ENCODE measurements around the gene ACTL10. TPM values are rescaled to one million over a fixed set of nuclear protein-coding genes. Genes with fewer than 3 reads are reported as not detected.

The ACTL10 gene
- total RNA-seq, 1 experiment from 2014 or later: not detected

DNA sequence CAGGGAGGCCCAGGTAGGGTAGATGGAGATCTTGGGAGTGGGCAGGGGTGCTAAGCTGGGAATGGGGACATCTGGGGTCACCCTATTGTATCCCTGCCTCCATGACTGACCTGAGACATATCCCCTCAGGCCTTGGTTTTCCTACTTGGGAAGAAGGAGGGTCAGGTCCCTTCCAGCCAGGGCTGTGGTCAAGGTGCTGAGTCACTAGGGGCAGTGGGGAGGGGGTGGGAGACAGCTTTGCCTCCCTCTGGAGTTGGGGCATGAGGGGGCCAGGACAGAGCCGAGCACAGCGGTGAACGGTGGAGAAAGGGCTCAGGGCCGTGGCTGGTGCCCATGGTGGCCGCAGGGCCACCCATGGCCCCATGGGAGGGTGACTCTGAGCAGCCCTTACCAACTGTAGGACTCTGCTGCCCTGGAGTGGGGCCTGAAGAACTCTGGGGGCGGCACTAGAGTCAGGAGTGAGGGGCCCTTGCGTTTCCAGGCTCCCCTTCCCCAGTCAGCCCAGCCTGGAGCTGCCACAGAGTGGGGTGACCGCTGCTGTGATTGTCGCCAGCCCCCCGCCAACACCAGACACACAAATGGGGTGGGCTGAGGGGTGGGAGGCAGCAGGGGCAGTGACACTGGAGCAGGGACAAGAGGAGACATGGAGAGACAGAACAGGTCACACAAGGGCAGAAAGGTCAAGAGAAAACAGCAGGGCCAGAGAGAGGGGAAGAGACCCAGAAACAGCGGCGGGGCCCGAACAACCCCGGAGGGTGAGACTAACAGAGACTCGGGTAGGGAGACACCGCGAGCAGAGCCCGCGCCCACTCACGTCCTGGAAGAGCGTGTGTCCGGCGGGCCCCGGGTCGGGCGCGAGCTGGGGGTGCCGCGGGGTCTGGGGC lies 6.9 kb downstream of the ACTL10 start:
- in situ Hi-C loops (cut with HindIII; ENCODE audit: low sequenced_read_pairs): no loop called here
- no peak for DNase-seq (ENCODE audit: low spot score)

GRCh38 chr20:33674294-33675135 lies 7.8 kb downstream of the ACTL10 start, which contains the start of gene NECAB3:
Gene NECAB3 (minus strand): TSS chr20:33674428. CDS start chr20:33674352, 76 bp downstream.
- DNase-seq (ENCODE audit: low spot score): peak; percentile 57
- in situ Hi-C loops (cut with HindIII; ENCODE audit: low sequenced_read_pairs): no loop called here

GRCh38 chr20:33675136-33675959 lies 8.6 kb downstream of the ACTL10 start:
- no peak for DNase-seq (ENCODE audit: low spot score)
- in situ Hi-C loops (cut with HindIII; ENCODE audit: low sequenced_read_pairs): no loop called here

DNA sequence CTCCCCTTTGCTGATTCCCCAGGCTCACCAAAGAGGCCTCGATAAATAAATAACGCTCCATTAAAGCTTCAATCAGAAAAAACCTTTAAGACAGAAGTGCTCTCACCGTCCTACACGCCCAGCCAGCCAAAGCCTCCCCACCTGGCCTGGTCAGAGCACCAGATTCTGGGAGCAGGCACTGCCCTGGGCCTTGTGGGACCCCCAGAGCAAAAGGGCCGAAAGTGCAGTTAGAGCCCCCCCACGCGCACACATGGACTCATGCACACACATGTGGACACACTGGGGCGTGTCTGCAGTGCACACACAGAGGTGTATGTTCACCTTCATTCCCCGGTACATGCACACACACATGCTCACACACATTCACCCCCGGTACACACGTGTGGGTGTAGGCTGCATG lies 9.4 kb downstream of the ACTL10 start:
- in situ Hi-C loops (cut with HindIII; ENCODE audit: low sequenced_read_pairs): no loop called here

GRCh38 chr20:33676652-33677645 lies 10.2 kb downstream of the ACTL10 start:
- in situ Hi-C loops (cut with HindIII; ENCODE audit: low sequenced_read_pairs): no loop called here
- DNase-seq (ENCODE audit: low spot score): no peak

More for the DNA sequence above, 9.4 kb downstream of the ACTL10 start:
- no peak for DNase-seq (ENCODE audit: low spot score)

DNA sequence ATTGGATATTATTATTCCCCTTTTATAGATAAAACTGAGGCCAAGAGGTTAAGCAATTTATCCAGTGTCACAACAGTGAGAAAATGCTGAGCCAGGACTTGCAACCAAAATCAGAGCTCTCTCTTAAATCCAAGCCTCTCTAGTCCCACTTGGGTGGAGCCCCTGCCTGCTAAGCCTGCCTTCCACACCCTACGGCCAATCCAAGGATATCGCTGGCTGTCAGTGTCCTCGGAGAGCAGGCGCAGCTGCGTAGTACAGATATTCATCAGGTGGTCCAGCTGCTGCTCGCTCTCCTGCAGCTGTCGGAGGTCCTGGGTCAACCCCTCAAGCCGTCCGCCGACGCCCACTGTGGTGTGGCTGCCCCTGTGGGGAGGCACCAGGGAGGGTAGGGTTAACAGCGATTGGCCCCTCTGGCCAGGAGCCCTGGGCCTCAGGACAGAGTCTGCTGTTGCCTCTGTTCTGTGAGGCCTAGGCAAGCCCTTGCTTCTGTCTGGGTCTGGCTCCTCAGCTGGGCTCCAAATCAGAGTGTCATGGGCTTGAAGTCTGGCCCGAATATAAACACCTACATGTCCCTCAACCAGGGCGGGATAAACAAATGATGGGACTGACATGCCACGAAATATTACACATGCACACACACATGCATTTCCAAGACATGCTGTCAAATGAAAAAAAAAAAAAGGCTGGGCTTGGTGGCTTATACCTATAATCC lies 11.4 kb downstream of the ACTL10 start:
- in situ Hi-C loops (cut with HindIII; ENCODE audit: low sequenced_read_pairs): no loop called here
- DNase-seq (ENCODE audit: low spot score): no peak

GRCh38 chr20:33679758-33680485 lies 13.2 kb downstream of the ACTL10 start:
- in situ Hi-C loops (cut with HindIII; ENCODE audit: low sequenced_read_pairs): no loop called here
- no peak for DNase-seq (ENCODE audit: low spot score)

DNA sequence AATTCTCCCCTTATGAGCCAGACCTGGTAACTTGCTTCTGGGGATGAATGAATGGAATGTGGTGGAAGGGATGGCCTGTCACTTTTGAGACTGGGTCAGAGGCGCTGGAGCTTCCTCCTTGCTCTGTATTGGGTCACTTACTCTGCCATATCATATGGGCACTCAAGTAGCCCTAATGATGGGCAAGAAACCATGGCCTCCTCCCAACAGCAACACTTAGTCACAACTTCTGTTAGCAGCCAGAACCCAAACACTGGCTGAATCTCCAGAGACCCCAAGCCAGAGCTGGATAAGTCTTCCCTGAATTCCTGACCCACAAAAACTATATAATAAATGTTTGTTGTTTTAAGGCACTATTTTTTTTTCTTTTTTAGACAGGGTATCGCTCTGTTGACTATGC lies 13.9 kb downstream of the ACTL10 start:
- DNase-seq (ENCODE audit: low spot score): no peak
- in situ Hi-C loops (cut with HindIII; ENCODE audit: low sequenced_read_pairs): no loop called here

DNA sequence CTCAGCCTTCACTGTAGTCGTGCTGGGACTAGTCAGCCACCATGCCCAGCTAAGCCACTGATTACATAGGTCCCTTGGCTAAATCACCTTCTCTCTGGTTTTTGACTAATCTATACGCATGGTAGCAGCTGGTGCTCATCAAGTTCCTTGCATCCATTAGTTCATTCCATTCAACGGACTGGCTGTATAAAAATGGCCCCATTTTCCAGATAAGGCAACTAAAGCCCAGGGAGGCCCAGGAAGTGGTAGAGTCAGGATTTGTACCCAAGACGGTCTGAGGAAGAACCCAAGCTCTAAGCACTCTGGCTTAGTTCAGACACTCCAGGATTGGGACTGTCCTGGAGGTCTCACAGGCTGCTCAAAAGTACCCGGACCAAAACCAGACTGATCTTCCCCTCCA lies 14.5 kb downstream of the ACTL10 start:
- DNase-seq (ENCODE audit: low spot score): no peak
- in situ Hi-C loops (cut with HindIII; ENCODE audit: low sequenced_read_pairs): no loop called here

DNA sequence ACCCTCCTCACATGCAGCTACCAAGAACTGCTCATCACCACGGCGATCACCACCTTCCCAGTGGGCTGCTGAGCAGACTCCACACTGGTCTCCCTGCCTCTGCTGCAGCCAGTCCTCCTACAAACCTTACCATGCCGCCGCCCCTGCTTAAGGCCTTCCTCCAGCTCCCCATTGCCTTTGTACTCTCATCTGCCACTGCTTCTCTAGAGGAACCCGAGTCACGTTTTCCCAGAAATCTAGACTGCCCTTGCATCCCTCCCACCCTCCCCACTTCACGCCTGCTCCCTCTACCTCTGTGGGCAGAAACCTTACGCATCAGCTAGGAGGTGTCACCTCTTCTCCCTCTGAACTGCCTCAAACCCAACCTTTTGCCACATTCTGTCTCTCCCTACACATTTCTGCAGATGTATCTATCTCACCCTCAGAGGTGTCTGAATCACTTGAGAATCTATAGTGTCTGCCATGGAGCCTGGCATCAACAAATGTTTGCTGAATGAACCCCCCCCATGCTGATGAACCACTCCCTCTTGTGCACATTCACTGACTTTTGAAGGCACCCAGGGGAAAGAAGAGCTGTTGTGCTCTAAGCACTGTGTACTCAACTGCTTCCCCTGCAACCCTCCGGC lies 15.1 kb downstream of the ACTL10 start:
- no peak for DNase-seq (ENCODE audit: low spot score)
- in situ Hi-C loops (cut with HindIII; ENCODE audit: low sequenced_read_pairs): no loop called here

DNA sequence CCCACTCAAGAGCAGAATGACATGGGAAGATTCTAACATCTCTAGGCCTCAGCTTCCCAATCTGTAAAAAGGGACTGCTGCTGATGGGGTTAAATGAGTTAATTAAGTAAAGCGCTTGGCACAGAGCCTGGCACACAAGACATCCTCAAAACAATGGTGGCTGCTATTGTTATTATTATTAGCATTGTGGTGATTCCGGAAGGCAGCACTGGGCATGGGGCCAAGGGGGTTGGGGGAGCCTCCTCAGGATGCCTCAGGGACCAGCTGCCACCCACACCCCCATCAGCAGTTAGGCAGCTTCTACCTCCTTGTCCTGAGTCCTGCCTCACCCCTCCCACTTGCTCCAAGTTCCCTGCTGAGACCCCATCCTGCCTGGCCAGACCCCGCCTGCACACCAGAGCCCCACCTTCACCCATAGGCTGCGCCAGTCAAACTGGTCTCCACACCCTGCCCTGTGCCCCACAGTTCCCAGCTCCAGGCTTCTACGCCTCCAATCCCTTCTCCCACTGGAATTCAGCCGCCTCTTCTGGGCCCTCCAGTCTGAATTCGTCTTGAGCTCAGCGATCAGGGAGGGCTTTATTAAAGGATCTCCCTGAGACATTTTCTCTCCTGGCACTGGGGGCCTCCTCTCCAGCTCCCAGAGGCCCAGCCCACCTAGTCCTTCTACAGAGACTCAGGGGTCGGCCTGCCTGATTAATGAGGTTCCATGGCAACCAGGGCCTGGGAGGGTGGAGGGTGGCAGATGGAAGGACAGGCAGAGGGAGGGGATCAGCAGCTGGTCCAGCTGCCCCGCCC lies 18.0 kb downstream of the ACTL10 start:
- no peak for DNase-seq (ENCODE audit: low spot score)
- in situ Hi-C loops (cut with HindIII; ENCODE audit: low sequenced_read_pairs): no loop called here

DNA sequence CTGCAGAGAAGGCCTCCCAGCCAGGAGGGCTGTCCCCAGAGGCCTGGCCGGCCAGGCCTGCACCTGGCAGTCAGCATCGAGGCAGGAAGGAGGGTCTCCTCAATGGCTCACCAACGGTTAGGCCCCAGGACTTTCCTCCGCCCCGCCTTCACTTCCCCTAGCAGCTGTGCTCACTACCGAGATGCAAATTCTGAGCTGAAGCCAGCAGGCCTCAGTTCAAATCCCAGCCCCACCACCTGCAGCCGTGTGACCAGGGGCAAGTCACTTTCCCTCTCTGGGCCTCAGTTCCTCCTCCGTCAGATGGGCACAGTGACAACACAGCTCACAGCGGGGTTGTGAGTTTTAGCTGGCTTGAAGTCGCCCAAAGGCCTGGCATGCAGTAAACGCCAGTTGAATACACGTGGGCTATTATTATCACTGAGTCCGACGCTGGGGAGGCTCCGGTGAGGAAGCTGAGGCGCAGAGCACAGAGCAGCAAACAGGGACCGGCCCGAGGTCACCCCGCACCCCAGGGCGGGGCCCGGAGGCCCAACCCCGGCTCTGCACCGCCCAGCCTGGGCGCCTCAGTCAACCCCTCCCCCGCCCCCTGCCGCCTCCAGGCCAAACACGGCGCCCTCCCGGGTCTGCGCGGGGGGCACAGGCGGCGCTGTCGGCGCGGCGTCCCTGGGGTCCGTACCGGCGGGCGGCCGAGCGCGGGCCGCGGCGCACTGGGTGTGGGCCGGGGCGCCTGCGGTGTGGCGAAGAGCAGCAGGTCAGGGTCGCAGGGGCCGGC lies 18.8 kb downstream of the ACTL10 start:
- in situ Hi-C loops (cut with HindIII; ENCODE audit: low sequenced_read_pairs): no loop called here
- no peak for DNase-seq (ENCODE audit: low spot score)

GRCh38 chr20:33686100-33686983 lies 19.6 kb downstream of the ACTL10 start, which contains the start of gene E2F1:
Gene E2F1 (minus strand): TSS chr20:33686385. CDS start chr20:33686264, 121 bp downstream.
- in situ Hi-C loops (cut with HindIII; ENCODE audit: low sequenced_read_pairs): no loop called here
- peak; percentile 91 for DNase-seq (ENCODE audit: low spot score)

DNA sequence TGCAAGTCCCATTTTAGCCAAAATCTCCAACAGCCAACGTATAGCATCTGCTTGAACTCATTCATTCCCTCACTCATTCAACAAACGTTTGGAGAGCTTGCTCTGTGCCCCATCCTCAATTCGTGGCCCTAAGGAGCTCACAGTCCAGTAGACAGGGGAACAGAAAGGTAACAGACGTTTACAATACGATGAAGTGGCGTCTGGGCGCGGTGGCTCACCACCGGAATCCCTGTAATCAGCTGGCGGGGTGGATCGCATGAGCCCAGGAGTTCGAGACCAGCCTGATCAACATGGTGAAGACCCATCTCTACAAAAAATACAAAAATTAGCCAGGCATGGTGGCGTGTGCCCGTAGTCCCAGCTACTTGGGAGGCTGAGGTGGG lies 20.2 kb downstream of the ACTL10 start:
- in situ Hi-C loops (cut with HindIII; ENCODE audit: low sequenced_read_pairs): no loop called here
- DNase-seq (ENCODE audit: low spot score): no peak

Data from G401 (cell line).